Progenitor cell of endocrine pancreas (in vitro differentiated cells): ENCODE results near the gene NRN1L. TPM values are rescaled to one million over a fixed set of nuclear protein-coding genes. Genes with fewer than 3 reads are reported as not detected.

ENCODE experiments used
- DNase-seq: peaks from one replicate; pipeline ENCODE4 v3.0.0; 2021; ENCODE audit warnings: low spot score; ENCODE audit not compliant: unreplicated experiment
- H3K27ac Mint-ChIP-seq: 2 replicates; pipeline ENCODE4 v1.8.0; 2021; ENCODE audit warnings: mild to moderate bottlenecking, moderate library complexity, mixed read lengths
- H3K27me3 Mint-ChIP-seq: 2 replicates; pipeline ENCODE4 v1.8.0; 2021; ENCODE audit warnings: mixed read lengths
- H3K36me3 Mint-ChIP-seq: 2 replicates; pipeline ENCODE4 v1.8.0; 2022; ENCODE audit warnings: mixed read lengths; ENCODE audit not compliant: insufficient read depth
- H3K4me1 Mint-ChIP-seq: 2 replicates; pipeline ENCODE4 v1.8.0; 2021; ENCODE audit warnings: low read depth, mixed read lengths
- H3K4me3 Mint-ChIP-seq: 2 replicates; pipeline ENCODE4 v1.8.0; 2021; ENCODE audit warnings: low read depth, mild to moderate bottlenecking, moderate library complexity, mixed read lengths
- H3K9me3 Mint-ChIP-seq: 2 replicates; pipeline ENCODE4 v1.8.0; 2021; ENCODE audit warnings: low read depth, mixed read lengths
- CTCF ChIP-seq: fragments of 200-600 bp; sonication (generic); IDR thresholded peaks from one replicate; pipeline ENCODE4 v1.5.0; 2021; ENCODE audit warnings: antibody characterized with exemption, mild to moderate bottlenecking; ENCODE audit not compliant: unreplicated experiment
- total RNA-seq: library from RNA; stranded (reverse); gene quantifications from 2 replicates; pipeline ENCODE4 v1.2.1, GENCODE V29; 2021

Gene NRN1L
- total RNA-seq, 1 donor from 2014 or later = not detected

DNA sequence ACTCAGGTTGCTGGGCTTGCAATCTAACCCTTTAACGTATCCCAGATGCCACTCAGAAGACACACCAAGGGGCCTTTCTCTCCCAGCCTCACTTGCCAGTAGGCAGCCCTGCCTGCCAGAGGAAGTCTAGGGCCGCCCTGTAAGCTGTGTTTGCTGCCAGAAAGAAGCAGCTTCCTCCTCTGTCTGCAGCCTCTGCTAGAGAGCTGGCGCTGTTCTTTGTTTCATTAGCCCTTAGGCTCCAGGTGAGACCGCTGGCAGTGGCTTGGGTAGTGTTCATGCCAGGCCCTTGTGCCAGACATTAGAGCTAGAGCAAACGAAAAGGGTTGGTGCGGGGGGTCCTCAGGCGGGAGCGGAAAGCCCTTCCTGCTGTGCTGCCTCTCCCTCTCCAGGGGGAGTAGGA is 38.1 kb downstream of the NRN1L start:
- peaks cover 2% of the 10 kb centered on the region for H3K36me3 Mint-ChIP-seq
- H3K4me3 Mint-ChIP-seq = no peak overlapping the region
- H3K27ac Mint-ChIP-seq = no peak overlapping the region
- H3K4me1 Mint-ChIP-seq = no peaks in the 10 kb centered on the region
- no peaks in the 10 kb centered on the region for H3K9me3 Mint-ChIP-seq
- no peaks in the 10 kb centered on the region for H3K27me3 Mint-ChIP-seq
- TF ChIP-seq CTCF = no peak
- DNase-seq = no peak

- H3K4me1 Mint-ChIP-seq = no peaks in the 10 kb centered on the region
- no peak overlapping the region for H3K27ac Mint-ChIP-seq
- no peak for DNase-seq
- no peak overlapping the region for H3K4me3 Mint-ChIP-seq
- H3K27me3 Mint-ChIP-seq = no peaks in the 10 kb centered on the region
- no peak for TF ChIP-seq CTCF
- peaks cover 3% of the 10 kb centered on the region for H3K36me3 Mint-ChIP-seq
- no peaks in the 10 kb centered on the region for H3K9me3 Mint-ChIP-seq
These were observed 38.9 kb downstream of the NRN1L start for GRCh38 chr16:67923414-67924116.

GRCh38 chr16:67924140-67924906 is 39.6 kb downstream of the NRN1L start:
- no peak for TF ChIP-seq CTCF
- Mint-ChIP-seq H3K4me3 (no peak overlapping the region), H3K4me1 (no peaks in the 10 kb centered on the region), H3K36me3 (peaks cover 3% of the 10 kb centered on the region), H3K27ac (peak overlapping the region; percentile 76), H3K27me3 (no peaks in the 10 kb centered on the region), H3K9me3 (no peaks in the 10 kb centered on the region)
- DNase-seq = no peak

DNA sequence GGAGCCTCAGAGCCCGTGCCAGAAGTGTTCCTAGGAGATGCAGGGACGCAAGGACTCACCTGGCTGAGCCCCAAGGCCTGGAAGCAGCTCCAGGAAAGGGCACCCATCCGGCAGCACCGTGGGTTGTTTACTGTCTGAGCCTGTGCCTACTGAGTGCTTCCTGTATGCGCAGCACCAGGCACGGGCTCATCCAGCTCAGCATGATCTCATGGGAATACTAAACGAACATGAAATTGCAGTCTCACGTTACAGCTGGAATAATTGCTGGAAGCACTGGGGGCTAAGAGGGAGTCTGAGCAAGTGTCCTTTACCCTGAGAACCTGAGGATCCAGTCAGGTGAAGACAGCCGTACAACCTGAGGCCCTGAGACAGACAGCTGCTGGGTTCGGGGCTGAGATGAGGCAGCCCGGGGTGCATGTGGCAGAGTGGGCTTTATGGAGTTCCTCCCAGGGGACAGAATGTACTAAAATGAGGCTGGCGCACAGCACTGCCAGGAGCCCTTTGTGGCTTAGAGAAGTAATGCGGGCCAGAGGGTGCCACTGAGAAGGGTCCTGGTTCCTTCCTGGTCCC is 41.6 kb downstream of the NRN1L start:
- peaks cover 3% of the 10 kb centered on the region for H3K36me3 Mint-ChIP-seq
- peak overlapping the region; percentile 49 for H3K27ac Mint-ChIP-seq
- TF ChIP-seq CTCF = no peak
- no peaks in the 10 kb centered on the region for H3K27me3 Mint-ChIP-seq
- no peaks in the 10 kb centered on the region for H3K4me1 Mint-ChIP-seq
- no peaks in the 10 kb centered on the region for H3K9me3 Mint-ChIP-seq
- DNase-seq = no peak
- no peak overlapping the region for H3K4me3 Mint-ChIP-seq

GRCh38 chr16:67927131-67927941 is 42.7 kb downstream of the NRN1L start:
- no peak for TF ChIP-seq CTCF
- DNase-seq = no peak
- H3K27me3 Mint-ChIP-seq = no peaks in the 10 kb centered on the region
- no peak overlapping the region for H3K4me3 Mint-ChIP-seq
- H3K36me3 Mint-ChIP-seq = peaks cover 3% of the 10 kb centered on the region
- H3K9me3 Mint-ChIP-seq = no peaks in the 10 kb centered on the region
- no peaks in the 10 kb centered on the region for H3K4me1 Mint-ChIP-seq
- H3K27ac Mint-ChIP-seq = no peak overlapping the region
